ENCODE data around the gene SRGAP2B.
"Not testable (repeated sequence)": the region's sequence is repeated elsewhere in the genome, so short reads cannot be mapped to it uniquely, and the experiment has no call there.

The SRGAP2B gene

DNA sequence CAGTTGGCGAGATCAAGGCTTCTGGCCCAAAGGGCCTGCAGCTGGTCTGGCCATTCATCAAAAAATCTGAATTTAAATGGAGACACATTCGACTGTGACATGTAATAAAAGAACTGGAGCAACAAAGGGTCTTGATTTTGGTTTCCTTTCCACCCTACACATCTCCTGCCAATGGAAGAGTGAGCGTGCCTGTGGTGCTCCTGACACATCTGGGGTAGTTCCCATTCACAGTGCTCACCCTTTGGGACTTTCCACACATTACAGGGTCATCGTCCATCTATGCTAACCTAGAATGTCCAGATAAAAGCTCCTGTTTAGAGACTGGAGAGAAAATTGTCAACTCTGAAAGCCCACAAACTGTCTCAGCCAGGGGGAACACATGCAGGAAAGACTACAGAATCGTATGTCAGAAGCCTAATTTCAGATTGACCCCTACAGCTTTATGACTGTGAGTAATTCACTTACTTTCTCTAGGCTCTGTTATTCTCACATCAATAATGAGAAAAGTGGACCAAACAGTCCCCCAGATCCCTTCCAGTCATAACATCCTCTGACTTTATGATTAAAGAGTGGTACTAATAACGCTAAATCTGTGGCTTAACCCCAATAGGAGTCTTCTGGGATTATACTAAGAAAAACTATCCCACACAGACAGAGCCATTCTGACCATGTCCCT lies 46.8 kb downstream of the SRGAP2B start:
- not testable (repeated sequence) for H3K4me1 ChIP-seq (ENCODE audit: insufficient read depth, low read length, severe bottlenecking); H3F3A ChIP-seq (ENCODE audit: insufficient read depth, low read length); H2AFZ ChIP-seq (ENCODE audit: low read length); H3K27me3 ChIP-seq (ENCODE audit: insufficient read depth, low read length); H3K9ac ChIP-seq (ENCODE audit: low read length); H3K4me2 ChIP-seq (ENCODE audit: low read length); H3K9me3 ChIP-seq (ENCODE audit: low read length); H3K4me3 ChIP-seq (ENCODE audit: low read depth, low read length, poor library complexity, severe bottlenecking); H3K27ac ChIP-seq (ENCODE audit: low read depth, low read length, poor library complexity, severe bottlenecking); H3K79me2 ChIP-seq (ENCODE audit: insufficient read depth, low read length); H3K36me3 ChIP-seq (ENCODE audit: insufficient read depth, low read length); H3K9me2 ChIP-seq (ENCODE audit: low read depth, low read length); H4K20me1 ChIP-seq (ENCODE audit: insufficient read depth, low read length)

DNA sequence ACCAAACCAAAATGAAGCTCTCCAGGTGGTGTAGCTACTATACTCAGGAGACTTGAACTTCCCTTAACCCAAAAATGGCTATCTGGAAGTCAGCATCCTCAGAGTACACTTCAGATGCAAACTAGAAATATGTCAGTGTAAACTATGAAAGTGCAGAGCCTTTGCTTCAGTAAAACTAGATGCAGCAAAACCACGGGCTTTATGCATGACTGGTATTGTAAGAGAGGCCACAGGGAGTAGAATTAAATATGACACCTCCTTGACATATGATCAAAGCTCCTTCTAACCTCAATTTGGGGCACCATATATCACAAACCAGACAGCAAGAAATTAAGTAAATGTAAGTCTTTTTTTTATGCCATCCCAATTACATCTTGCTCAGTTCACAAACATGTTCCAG lies 47.6 kb downstream of the SRGAP2B start:
- H3K4me2 ChIP-seq (ENCODE audit: low read length); H3K9ac ChIP-seq (ENCODE audit: low read length); H2AFZ ChIP-seq (ENCODE audit: low read length); H3K4me1 ChIP-seq (ENCODE audit: insufficient read depth, low read length, severe bottlenecking); H3K36me3 ChIP-seq (ENCODE audit: insufficient read depth, low read length); H3K4me3 ChIP-seq (ENCODE audit: low read depth, low read length, poor library complexity, severe bottlenecking); H3F3A ChIP-seq (ENCODE audit: insufficient read depth, low read length); H3K27me3 ChIP-seq (ENCODE audit: insufficient read depth, low read length); H4K20me1 ChIP-seq (ENCODE audit: insufficient read depth, low read length); H3K79me2 ChIP-seq (ENCODE audit: insufficient read depth, low read length); H3K27ac ChIP-seq (ENCODE audit: low read depth, low read length, poor library complexity, severe bottlenecking); H3K9me3 ChIP-seq (ENCODE audit: low read length); H3K9me2 ChIP-seq (ENCODE audit: low read depth, low read length): not testable (repeated sequence)

DNA sequence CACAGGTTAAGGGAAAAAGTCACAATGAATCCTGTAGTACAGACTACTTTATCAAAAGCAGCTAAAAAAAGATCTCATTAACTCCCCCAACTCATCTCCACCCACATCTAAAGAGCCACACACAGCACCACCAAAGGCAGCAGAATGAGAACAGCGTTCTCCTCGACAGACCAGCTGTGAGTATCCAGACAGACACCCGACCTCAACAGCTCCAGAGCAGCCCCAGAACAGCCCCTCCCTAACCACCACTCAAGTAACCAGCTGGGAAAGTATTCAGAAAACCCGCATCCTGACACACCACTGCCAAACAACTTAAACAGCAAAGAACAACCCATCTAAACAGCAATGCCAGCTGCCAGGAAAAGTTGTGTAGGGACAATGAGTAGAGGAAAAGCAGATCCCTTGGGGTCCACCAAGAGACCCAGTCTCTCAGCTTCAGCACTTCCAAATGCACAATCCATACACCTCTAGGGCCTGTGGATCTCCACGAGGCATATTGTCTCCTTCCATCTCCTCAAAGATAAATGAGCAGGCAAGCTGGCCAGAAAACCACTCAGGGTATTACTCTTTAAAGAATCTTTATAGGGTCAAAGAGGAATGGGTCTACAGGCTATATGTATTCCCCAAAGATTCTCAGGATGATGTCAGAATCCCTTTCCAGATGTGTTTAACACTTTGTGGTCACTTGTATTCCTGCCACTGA lies 49.4 kb downstream of the SRGAP2B start:
- not testable (repeated sequence) for H3K4me2 ChIP-seq (ENCODE audit: low read length); H3K4me3 ChIP-seq (ENCODE audit: low read depth, low read length, poor library complexity, severe bottlenecking); H2AFZ ChIP-seq (ENCODE audit: low read length); H3K36me3 ChIP-seq (ENCODE audit: insufficient read depth, low read length); H4K20me1 ChIP-seq (ENCODE audit: insufficient read depth, low read length); H3K79me2 ChIP-seq (ENCODE audit: insufficient read depth, low read length); H3K9ac ChIP-seq (ENCODE audit: low read length); H3K27me3 ChIP-seq (ENCODE audit: insufficient read depth, low read length); H3F3A ChIP-seq (ENCODE audit: insufficient read depth, low read length); H3K9me2 ChIP-seq (ENCODE audit: low read depth, low read length); H3K9me3 ChIP-seq (ENCODE audit: low read length); H3K4me1 ChIP-seq (ENCODE audit: insufficient read depth, low read length, severe bottlenecking); H3K27ac ChIP-seq (ENCODE audit: low read depth, low read length, poor library complexity, severe bottlenecking)

DNA sequence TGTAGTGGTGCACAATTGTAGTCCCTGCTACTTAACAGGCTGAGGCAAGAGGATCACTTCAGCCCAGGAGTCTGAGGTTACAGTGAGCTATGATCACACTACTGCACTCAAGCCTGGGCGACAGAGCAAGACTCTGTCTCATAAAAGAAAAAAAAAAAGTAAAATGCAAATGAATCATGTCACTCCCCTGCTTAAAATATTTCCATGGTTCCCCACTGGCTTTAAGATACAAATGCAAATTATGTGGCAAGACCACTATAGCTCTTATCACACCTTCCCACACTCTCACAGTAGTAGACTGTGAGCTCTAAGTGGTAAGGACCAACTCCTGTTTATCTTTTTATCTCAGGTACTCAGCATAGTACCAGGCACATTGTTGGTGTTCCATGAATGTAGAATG lies 53.6 kb downstream of the SRGAP2B start:
- H3F3A ChIP-seq (ENCODE audit: insufficient read depth, low read length); H3K4me2 ChIP-seq (ENCODE audit: low read length); H3K27me3 ChIP-seq (ENCODE audit: insufficient read depth, low read length); H3K79me2 ChIP-seq (ENCODE audit: insufficient read depth, low read length); H3K4me3 ChIP-seq (ENCODE audit: low read depth, low read length, poor library complexity, severe bottlenecking); H3K9ac ChIP-seq (ENCODE audit: low read length); H2AFZ ChIP-seq (ENCODE audit: low read length); H4K20me1 ChIP-seq (ENCODE audit: insufficient read depth, low read length); H3K4me1 ChIP-seq (ENCODE audit: insufficient read depth, low read length, severe bottlenecking); H3K9me3 ChIP-seq (ENCODE audit: low read length); H3K9me2 ChIP-seq (ENCODE audit: low read depth, low read length); H3K36me3 ChIP-seq (ENCODE audit: insufficient read depth, low read length); H3K27ac ChIP-seq (ENCODE audit: low read depth, low read length, poor library complexity, severe bottlenecking): not testable (repeated sequence)

DNA sequence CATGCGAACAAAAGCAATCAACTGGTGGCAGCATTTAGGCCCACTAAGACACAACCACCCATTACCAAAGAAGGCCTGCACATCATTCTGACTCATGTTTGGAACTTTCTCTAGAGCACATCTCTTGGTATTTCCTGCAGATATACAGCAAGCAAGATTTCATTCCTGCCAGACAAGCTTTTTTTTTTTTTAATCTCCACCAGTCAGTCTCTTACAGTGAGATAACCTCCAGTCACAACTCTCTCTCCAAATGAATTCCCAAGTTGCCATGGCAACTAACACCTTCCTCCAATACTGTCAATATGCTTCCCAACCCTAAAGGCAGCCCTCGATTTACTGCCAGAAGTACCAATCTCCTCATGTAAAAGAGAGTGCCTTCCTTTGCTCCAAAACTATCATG lies 59.1 kb downstream of the SRGAP2B start:
- H3K4me1 ChIP-seq (ENCODE audit: insufficient read depth, low read length, severe bottlenecking); H3K4me3 ChIP-seq (ENCODE audit: low read depth, low read length, poor library complexity, severe bottlenecking); H3K9ac ChIP-seq (ENCODE audit: low read length); H3F3A ChIP-seq (ENCODE audit: insufficient read depth, low read length); H2AFZ ChIP-seq (ENCODE audit: low read length); H3K36me3 ChIP-seq (ENCODE audit: insufficient read depth, low read length); H3K27me3 ChIP-seq (ENCODE audit: insufficient read depth, low read length); H3K27ac ChIP-seq (ENCODE audit: low read depth, low read length, poor library complexity, severe bottlenecking); H3K79me2 ChIP-seq (ENCODE audit: insufficient read depth, low read length); H3K4me2 ChIP-seq (ENCODE audit: low read length); H3K9me2 ChIP-seq (ENCODE audit: low read depth, low read length); H4K20me1 ChIP-seq (ENCODE audit: insufficient read depth, low read length); H3K9me3 ChIP-seq (ENCODE audit: low read length): not testable (repeated sequence)

DNA sequence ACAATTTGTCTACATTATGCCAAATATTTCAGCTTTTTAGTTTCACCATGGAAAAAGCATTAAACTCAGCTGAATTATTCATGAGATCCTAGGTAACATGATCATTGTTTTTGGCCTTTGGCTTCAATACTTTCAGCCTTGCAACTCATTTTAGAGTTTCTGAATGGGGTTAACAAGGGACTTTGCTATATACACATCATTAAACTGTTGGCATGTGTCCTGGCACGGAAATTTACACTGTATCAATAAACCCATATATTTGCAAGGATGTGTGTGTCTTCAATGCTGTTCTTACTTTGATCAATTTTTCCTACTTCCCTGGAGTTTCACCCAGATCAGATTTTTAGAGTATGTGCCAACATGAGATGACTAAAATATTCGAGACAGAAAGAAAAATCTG lies 61.6 kb downstream of the SRGAP2B start:
- H3K27me3 ChIP-seq (ENCODE audit: insufficient read depth, low read length); H2AFZ ChIP-seq (ENCODE audit: low read length); H4K20me1 ChIP-seq (ENCODE audit: insufficient read depth, low read length); H3K79me2 ChIP-seq (ENCODE audit: insufficient read depth, low read length); H3K4me1 ChIP-seq (ENCODE audit: insufficient read depth, low read length, severe bottlenecking); H3K4me2 ChIP-seq (ENCODE audit: low read length); H3K36me3 ChIP-seq (ENCODE audit: insufficient read depth, low read length); H3K9ac ChIP-seq (ENCODE audit: low read length); H3F3A ChIP-seq (ENCODE audit: insufficient read depth, low read length); H3K9me2 ChIP-seq (ENCODE audit: low read depth, low read length); H3K9me3 ChIP-seq (ENCODE audit: low read length); H3K27ac ChIP-seq (ENCODE audit: low read depth, low read length, poor library complexity, severe bottlenecking); H3K4me3 ChIP-seq (ENCODE audit: low read depth, low read length, poor library complexity, severe bottlenecking): not testable (repeated sequence)

DNA sequence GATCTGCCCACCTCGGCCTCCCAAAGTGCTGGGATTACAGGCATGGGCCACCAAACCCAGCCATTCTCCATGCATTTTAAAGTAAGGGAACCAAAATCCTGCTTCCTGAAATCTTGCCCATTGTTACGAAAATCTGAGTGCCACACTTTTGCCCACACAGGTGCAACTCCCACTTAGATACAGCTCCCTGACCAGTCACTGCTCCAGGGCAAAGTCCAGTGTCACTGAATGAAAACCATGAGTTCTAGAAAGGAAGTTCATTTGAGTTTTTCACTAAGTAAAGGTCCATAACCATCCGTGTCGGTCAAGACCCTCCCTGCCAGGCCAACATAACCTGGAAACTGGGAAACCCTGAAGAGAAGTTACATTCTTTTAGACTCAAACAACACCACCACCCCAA lies 67.9 kb downstream of the SRGAP2B start:
- not testable (repeated sequence) for H3F3A ChIP-seq (ENCODE audit: insufficient read depth, low read length); H3K36me3 ChIP-seq (ENCODE audit: insufficient read depth, low read length); H3K4me1 ChIP-seq (ENCODE audit: insufficient read depth, low read length, severe bottlenecking); H3K27ac ChIP-seq (ENCODE audit: low read depth, low read length, poor library complexity, severe bottlenecking); H3K4me3 ChIP-seq (ENCODE audit: low read depth, low read length, poor library complexity, severe bottlenecking); H4K20me1 ChIP-seq (ENCODE audit: insufficient read depth, low read length); H3K27me3 ChIP-seq (ENCODE audit: insufficient read depth, low read length); H3K4me2 ChIP-seq (ENCODE audit: low read length); H3K79me2 ChIP-seq (ENCODE audit: insufficient read depth, low read length); H2AFZ ChIP-seq (ENCODE audit: low read length); H3K9me3 ChIP-seq (ENCODE audit: low read length); H3K9me2 ChIP-seq (ENCODE audit: low read depth, low read length); H3K9ac ChIP-seq (ENCODE audit: low read length)

DNA sequence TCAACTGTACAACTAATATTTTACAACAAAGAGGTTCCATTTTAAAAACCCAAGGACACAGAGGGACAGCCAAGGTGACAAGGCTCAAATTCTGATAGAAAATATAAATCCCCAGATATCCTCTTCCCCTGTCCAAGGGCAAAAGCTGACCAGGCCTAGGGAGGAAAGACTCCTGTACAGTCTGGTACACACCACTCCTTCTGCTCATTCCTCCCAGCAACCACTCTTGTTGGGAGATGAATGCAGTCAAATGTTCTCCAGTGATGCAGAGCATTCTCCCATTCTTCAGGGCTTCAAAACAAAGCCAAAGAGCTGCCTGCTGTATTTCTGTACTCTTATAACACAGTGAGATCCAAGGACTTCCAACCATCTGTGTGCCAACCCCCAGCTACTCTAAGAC lies 69.8 kb downstream of the SRGAP2B start:
- not testable (repeated sequence) for H3K36me3 ChIP-seq (ENCODE audit: insufficient read depth, low read length); H2AFZ ChIP-seq (ENCODE audit: low read length); H4K20me1 ChIP-seq (ENCODE audit: insufficient read depth, low read length); H3K9me2 ChIP-seq (ENCODE audit: low read depth, low read length); H3K4me1 ChIP-seq (ENCODE audit: insufficient read depth, low read length, severe bottlenecking); H3K27me3 ChIP-seq (ENCODE audit: insufficient read depth, low read length); H3K4me3 ChIP-seq (ENCODE audit: low read depth, low read length, poor library complexity, severe bottlenecking); H3K27ac ChIP-seq (ENCODE audit: low read depth, low read length, poor library complexity, severe bottlenecking); H3K9ac ChIP-seq (ENCODE audit: low read length); H3K79me2 ChIP-seq (ENCODE audit: insufficient read depth, low read length); H3K9me3 ChIP-seq (ENCODE audit: low read length); H3F3A ChIP-seq (ENCODE audit: insufficient read depth, low read length); H3K4me2 ChIP-seq (ENCODE audit: low read length)

Measured in OCI-LY1 (cell line).